Right lobe of liver (tissue), 6 donors: ENCODE data around the gene TMEM129. TPM values are rescaled to one million over a fixed set of nuclear protein-coding genes. Genes with fewer than 3 reads are reported as not detected.

Source experiments
- ATAC-seq, 4 donors: fragments of 200-7000 bp; cut with Tn5 transposase; one replicate each; pipeline ENCODE4 v1.9.1; 2020; ENCODE audit warnings: mild to moderate bottlenecking in 4 of 4, moderate library complexity in 4 of 4
- DNase-seq, 3 donors: peaks; one replicate each; pipeline ENCODE4 v3.0.0-alpha.2; 2020
- H3K27ac ChIP-seq, 3 donors: fragments of 200-600 bp; one replicate each; pipeline ENCODE4 v1.8.0; 2022
- H3K27me3 ChIP-seq, 2 donors: fragments of 200-600 bp; one replicate each; pipeline ENCODE4 v1.8.0; 2022
- H3K36me3 ChIP-seq, 4 donors: fragments of 200-600 bp; sonication (generic) in 1 of 4; one replicate each; pipeline versions ENCODE4 v1.5.1 to v1.8.0; 2017 to 2022; ENCODE audit warnings: control low read depth in 1 of 4
- H3K4me1 ChIP-seq, 4 donors: fragments of 200-600 bp; sonication (generic) in 1 of 4; one replicate each; pipeline versions ENCODE4 v1.5.1 to v1.8.0; 2017 to 2022; ENCODE audit warnings: control low read depth in 1 of 4
- H3K4me3 ChIP-seq, 3 donors: fragments of 200-600 bp; one replicate each; pipeline ENCODE4 v1.8.0; 2022
- H3K9me3 ChIP-seq, 4 donors: fragments of 200-600 bp; sonication (generic) in 1 of 4; one replicate each; pipeline versions ENCODE4 v1.5.1 to v1.8.0; 2017 to 2022; ENCODE audit warnings: control low read depth in 1 of 4
- CTCF ChIP-seq, 4 donors: fragments of 200-600 bp in 3 of 4; fragments of 450-650 bp in 1 of 4; IDR thresholded peaks; one replicate each; pipeline versions ENCODE4 v1.5.1 to v1.8.0; 2016 to 2022; ENCODE audit warnings: antibody characterized with exemption in 4 of 4, mild to moderate bottlenecking in 2 of 4
- POLR2A ChIP-seq: fragments of 450-650 bp; IDR thresholded peaks from one replicate; pipeline ENCODE4 v1.6.1; 2017; ENCODE audit warnings: antibody characterized with exemption, mild to moderate bottlenecking
- WGBS: methylation state at CpG from one replicate; pipeline ENCODE4 v1.1.6; 2018; ENCODE audit warnings: low coverage, low lambda C conversion rate; ENCODE audit not compliant: insufficient coverage; ENCODE audit errors: missing lambda C conversion rate; 5-methylcytosine and 5-hydroxymethylcytosine counted together
- intact Hi-C, 2 donors: fragments of 100-400 bp; cut with DNase I; formaldehyde crosslinking; loops; one replicate each; pipeline versions ENCODE4 v1.11.2 to v1.14.1; 2022
- total RNA-seq, 6 experiments: library from RNA; depleted of rRNA in 2 of 6; stranded (reverse); fragments of >200 nt in 2 of 6; fragmentation: NEBNext Ultra II Directional in 3 of 6; extraction: Animal tissue kit (Norgen Biotek cat#: 25700) in 3 of 6; gene quantifications; one replicate each; pipeline versions ENCODE4 v1.1.0 to v1.2.4, GENCODE V29; 2016 to 2023
- donor health status: DM: no; HTN: yes; CAD: no.
- donor health status: DM: no; HTN: no; CAD: no.
- donor health status: DM: no; HTN: no; CAD: no.
- donor health status: DM: no; HTN: yes; CAD: no.
- donor health status: DM: no; HTN: yes; CAD: no.

Gene TMEM129
- total RNA-seq, 6 experiments from 2014 or later: 13.8 to 51.0 (median 25.4) TPM

GRCh38 chr4:1721666-1722550, 785 bp upstream of the TMEM129 start:
- no peak for TF ChIP-seq POLR2A
- no peak for TF ChIP-seq CTCF (IDR thresholded peaks at IDR 0.05)
- DNase-seq (peak in 1 of 3 donors; percentile 60), ATAC-seq (no peak)
- peaks cover 0 to 43% (median 15%) of the 10 kb centered on the region in 4 donors for H3K4me1 ChIP-seq
- 5% methylated on average over 12 of the region's 61 CpGs for WGBS
- peaks cover 0 to 3% (median 1%) of the 10 kb centered on the region in 4 donors for H3K36me3 ChIP-seq
- H3K9me3 ChIP-seq: no peaks in the 10 kb centered on the region
- H3K27ac ChIP-seq: peak overlapping the region; percentile 0 to 94 (median 22)
- no peaks in the 10 kb centered on the region for H3K27me3 ChIP-seq
- intact Hi-C loops: no loop called here
- H3K4me3 ChIP-seq: peak overlapping the region; percentile 50 to 79 (median 55)

GRCh38 chr4:1720163-1720983, 750 bp downstream of the TMEM129 start:
- TF ChIP-seq POLR2A (no peak), CTCF (IDR thresholded peaks at IDR 0.05) (no peak)
- DNase-seq (peak in 2 of 3 donors; percentile 69 to 79), ATAC-seq (peak; percentile 5 to 39 (median 25))
- Histone ChIP-seq H3K9me3 (no peaks in the 10 kb centered on the region), H3K4me3 (peak overlapping the region; percentile 55 to 82 (median 79)), H3K27ac (peak overlapping the region; percentile 80 to 94 (median 92)), H3K36me3 (peaks cover 0 to 3% (median 1%) of the 10 kb centered on the region in 4 donors), H3K4me1 (peaks cover 0 to 37% (median 15%) of the 10 kb centered on the region in 4 donors), H3K27me3 (no peaks in the 10 kb centered on the region)
- intact Hi-C loops: no loop called here
- WGBS: 2% methylated on average over 19 of the region's 79 CpGs

- Histone ChIP-seq H3K36me3 (peaks cover 0 to 2% (median 0%) of the 10 kb centered on the region in 4 donors), H3K27me3 (no peaks in the 10 kb centered on the region), H3K9me3 (no peaks in the 10 kb centered on the region), H3K27ac (peak overlapping the region; percentile 33 to 94 (median 80)), H3K4me1 (peaks cover 0 to 44% (median 15%) of the 10 kb centered on the region in 4 donors), H3K4me3 (no peak overlapping the region)
- 20% methylated on average over 12 of the region's 31 CpGs for WGBS
- ATAC-seq (peak; percentile 40 to 51 (median 48)), DNase-seq (peak; percentile 72 to 90 (median 89))
- no peak for TF ChIP-seq POLR2A
- no peak for TF ChIP-seq CTCF (IDR thresholded peaks at IDR 0.05)
- intact Hi-C loops: no loop called here
Measured at GRCh38 chr4:1718095-1718850, 2.9 kb downstream of the TMEM129 start.
